PC-9 (cell line): ENCODE data around the gene SSUH2. TPM values are rescaled to one million over a fixed set of nuclear protein-coding genes. Genes with fewer than 3 reads are reported as not detected.

ENCODE experiments used
- BruUV-seq: library from RNA; stranded (reverse); fragments of 400-500 nt; replicated peaks from 2 replicates; lab custom pipeline; 2021; lab: Mats Ljungman, UMichigan
- CTCF ChIA-PET: fragments of 300-600 bp; sonication (Branson Sonifier 250); formaldehyde crosslinking; loops from one replicate; lab custom pipeline; 2022; ENCODE audit warnings: antibody characterized with exemption; lab: Charles Lee
- POLR2A ChIA-PET: fragments of 300-600 bp; sonication (Branson Sonifier 250); formaldehyde crosslinking; loops from one replicate; lab custom pipeline; 2022; ENCODE audit warnings: antibody characterized with exemption; ENCODE audit not compliant: unreplicated experiment; lab: Charles Lee
- DNase-seq, 2 experiments: peaks; one replicate each; pipeline versions ENCODE4 v3.0.0 to v3.0.0-alpha.2; 2015 to 2022; ENCODE audit warnings: mixed read lengths in 1 of 2
- H2AFZ ChIP-seq: fragments of 200-600 bp; sonication (generic); 2 replicates; pipeline ENCODE4 v1.8.1; 2017; ENCODE audit warnings: antibody characterized with exemption
- H3F3A ChIP-seq: fragments of 200-600 bp; sonication (generic); 2 replicates; pipeline ENCODE4 v1.8.1; 2017; ENCODE audit warnings: antibody characterized with exemption, mild to moderate bottlenecking, low read depth; ENCODE audit not compliant: insufficient read depth
- H3K27ac ChIP-seq: fragments of 200-600 bp; sonication (generic); 2 replicates; pipeline ENCODE4 v1.6.1; 2016; ENCODE audit warnings: mixed run types
- H3K27me3 ChIP-seq: fragments of 200-600 bp; sonication (generic); 2 replicates; pipeline ENCODE4 v1.6.1; 2016; ENCODE audit warnings: low read depth, mixed run types; ENCODE audit not compliant: insufficient read depth
- H3K36me3 ChIP-seq: fragments of 200-600 bp; sonication (generic); 2 replicates; pipeline ENCODE4 v1.6.1; 2016; ENCODE audit warnings: low read depth, mixed run types
- H3K4me1 ChIP-seq: fragments of 200-600 bp; sonication (generic); replicated peaks from 2 replicates; pipeline ENCODE4 v1.6.1; 2016; ENCODE audit warnings: mixed run types; ENCODE audit not compliant: insufficient read depth
- H3K4me2 ChIP-seq: fragments of 200-600 bp; sonication (generic); 2 replicates; pipeline ENCODE4 v1.6.1; 2017; ENCODE audit warnings: mixed run types
- H3K4me3 ChIP-seq: fragments of 200-600 bp; sonication (generic); 2 replicates; pipeline ENCODE4 v1.6.1; 2016; ENCODE audit warnings: mixed run types
- H3K79me2 ChIP-seq: fragments of 200-600 bp; sonication (generic); 2 replicates; pipeline ENCODE4 v1.6.1; 2017; ENCODE audit warnings: low read depth, mixed run types
- H3K9me2 ChIP-seq: fragments of 200-600 bp; sonication (generic); 2 replicates; pipeline ENCODE4 v1.8.1; 2017; ENCODE audit warnings: mild to moderate bottlenecking; ENCODE audit not compliant: insufficient read depth
- H3K9me3 ChIP-seq: fragments of 200-600 bp; sonication (generic); 2 replicates; pipeline ENCODE4 v1.8.1; 2016; ENCODE audit warnings: low read depth; ENCODE audit not compliant: insufficient read depth
- H4K20me1 ChIP-seq: fragments of 200-600 bp; sonication (generic); 2 replicates; pipeline ENCODE4 v1.8.1; 2017; ENCODE audit not compliant: insufficient read depth
- CTCF ChIP-seq: fragments of 200-600 bp; sonication (generic); conservative IDR thresholded peaks from 2 replicates; pipeline ENCODE4 v1.6.1; 2017; ENCODE audit warnings: mixed run types, antibody characterized with exemption, mild to moderate bottlenecking, moderate library complexity
- EZH2 ChIP-seq: fragments of 200-600 bp; sonication (generic); IDR thresholded peaks from 2 replicates; pipeline ENCODE4 v1.8.0; 2017; ENCODE audit warnings: antibody characterized with exemption, low read depth
- intact Hi-C: fragments of 100-400 bp; cut with micrococcal nuclease; formaldehyde crosslinking; loops from one replicate; pipeline ENCODE4 v1.10.0; 2022; ENCODE audit not compliant: unreplicated experiment
- total RNA-seq: library from RNA; stranded (reverse); gene quantifications from 2 replicates; pipeline ENCODE4 v1.2.3, GENCODE V29; 2021

The SSUH2 gene
- total RNA-seq, 1 experiment from 2014 or later = 1.6 TPM

DNA sequence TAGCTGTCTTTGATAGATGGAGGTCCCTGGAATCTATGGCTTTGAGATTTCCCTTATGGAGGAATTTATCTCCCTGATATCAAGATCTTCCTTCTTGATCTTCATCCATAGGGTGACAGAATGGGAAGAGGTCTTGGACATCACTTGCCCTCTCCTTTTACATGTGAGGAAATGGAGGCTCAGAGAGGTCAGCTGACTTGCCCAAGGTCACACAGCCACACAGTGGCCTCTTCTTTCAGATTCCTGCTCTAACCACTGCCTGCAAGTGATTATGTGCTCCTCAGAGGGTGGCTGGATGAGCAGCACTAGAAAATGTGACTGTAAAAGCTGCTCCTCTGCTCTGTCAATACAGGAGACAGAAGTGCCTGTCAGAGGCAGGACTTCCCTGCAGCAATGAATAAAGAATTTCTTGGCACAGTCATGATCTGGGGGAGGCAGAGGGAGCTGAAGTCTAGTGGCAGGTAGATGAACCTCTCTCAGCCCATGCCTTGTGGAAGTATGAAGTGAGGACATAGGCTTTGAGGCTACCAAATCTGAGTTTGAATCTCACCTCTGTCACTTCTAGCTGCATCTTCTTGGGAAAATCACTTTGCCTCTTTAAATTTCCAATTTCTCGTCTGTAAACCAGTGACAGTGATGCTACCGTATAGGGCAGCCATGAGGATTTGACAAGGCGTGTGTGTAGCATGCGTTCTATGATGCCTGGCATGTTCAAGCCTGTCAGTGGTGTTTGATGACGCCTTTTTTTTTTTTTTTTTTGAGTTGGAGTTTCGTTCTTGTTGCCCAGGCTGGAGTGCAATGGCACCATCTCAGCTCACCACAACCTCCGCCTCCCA is 12.0 kb downstream of the SSUH2 start:
- H3K4me3 ChIP-seq = no peak overlapping the region
- peaks cover 11% of the 10 kb centered on the region for H3F3A ChIP-seq
- DNase-seq = peak in 1 of 2 experiments; percentile 39
- ChIA-PET POLR2A (no interaction called here), CTCF (interaction anchor here (0.7 kb wide), 1 partner anchor 31 kb away, joined by 3 read pairs; no protein-coding TSS in a partner anchor)
- BruUV-seq = no TSS peak
- H3K4me1 ChIP-seq = peaks cover 21% of the 10 kb centered on the region
- intact Hi-C loops = no loop called here
- no peak overlapping the region for H2AFZ ChIP-seq
- no peaks in the 10 kb centered on the region for H3K9me2 ChIP-seq
- TF ChIP-seq CTCF (no peak), EZH2 (no peak)
- H3K9me3 ChIP-seq = no peaks in the 10 kb centered on the region
- H3K27ac ChIP-seq = no peak overlapping the region
- no peaks in the 10 kb centered on the region for H3K27me3 ChIP-seq
- H3K4me2 ChIP-seq = no peak overlapping the region
- no peaks in the 10 kb centered on the region for H3K36me3 ChIP-seq
- H3K79me2 ChIP-seq = no peaks in the 10 kb centered on the region
- H4K20me1 ChIP-seq = no peaks in the 10 kb centered on the region

DNA sequence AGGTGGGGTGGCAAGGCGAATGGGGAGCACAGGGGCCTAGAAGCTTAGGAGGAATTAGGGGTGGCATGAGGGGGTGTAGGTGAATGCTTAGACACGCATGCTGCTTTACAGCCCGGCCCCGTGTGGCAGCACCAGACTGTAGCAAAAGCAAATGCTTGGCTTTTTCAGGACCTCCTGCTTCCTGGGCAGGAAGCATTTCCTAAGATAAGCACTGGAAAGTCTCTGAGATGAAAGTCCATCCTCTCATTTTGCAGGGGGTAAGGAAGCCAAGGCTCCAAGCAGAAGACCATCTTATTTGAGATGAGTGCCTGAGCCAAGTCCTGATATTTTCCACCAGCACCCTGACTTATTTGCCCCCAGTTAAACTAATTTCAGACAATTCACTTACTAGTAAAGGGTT is 12.9 kb downstream of the SSUH2 start:
- Histone ChIP-seq H3K27me3 (no peaks in the 10 kb centered on the region), H3K36me3 (no peaks in the 10 kb centered on the region), H3K4me3 (no peak overlapping the region), H3K79me2 (no peaks in the 10 kb centered on the region), H4K20me1 (no peaks in the 10 kb centered on the region), H3K4me1 (peaks cover 21% of the 10 kb centered on the region), H3K27ac (no peak overlapping the region), H3K9me2 (no peaks in the 10 kb centered on the region), H2AFZ (no peak overlapping the region), H3F3A (peaks cover 11% of the 10 kb centered on the region), H3K9me3 (no peaks in the 10 kb centered on the region), H3K4me2 (no peak overlapping the region)
- TF ChIP-seq EZH2 (no peak), CTCF (no peak)
- no peak for DNase-seq
- intact Hi-C loops = no loop called here
- POLR2A ChIA-PET = no interaction called here
- CTCF ChIA-PET = interaction anchor here (0.6 kb wide), 1 partner anchor 288 kb away, joined by 3 read pairs; no protein-coding TSS in a partner anchor
- BruUV-seq = no TSS peak

DNA sequence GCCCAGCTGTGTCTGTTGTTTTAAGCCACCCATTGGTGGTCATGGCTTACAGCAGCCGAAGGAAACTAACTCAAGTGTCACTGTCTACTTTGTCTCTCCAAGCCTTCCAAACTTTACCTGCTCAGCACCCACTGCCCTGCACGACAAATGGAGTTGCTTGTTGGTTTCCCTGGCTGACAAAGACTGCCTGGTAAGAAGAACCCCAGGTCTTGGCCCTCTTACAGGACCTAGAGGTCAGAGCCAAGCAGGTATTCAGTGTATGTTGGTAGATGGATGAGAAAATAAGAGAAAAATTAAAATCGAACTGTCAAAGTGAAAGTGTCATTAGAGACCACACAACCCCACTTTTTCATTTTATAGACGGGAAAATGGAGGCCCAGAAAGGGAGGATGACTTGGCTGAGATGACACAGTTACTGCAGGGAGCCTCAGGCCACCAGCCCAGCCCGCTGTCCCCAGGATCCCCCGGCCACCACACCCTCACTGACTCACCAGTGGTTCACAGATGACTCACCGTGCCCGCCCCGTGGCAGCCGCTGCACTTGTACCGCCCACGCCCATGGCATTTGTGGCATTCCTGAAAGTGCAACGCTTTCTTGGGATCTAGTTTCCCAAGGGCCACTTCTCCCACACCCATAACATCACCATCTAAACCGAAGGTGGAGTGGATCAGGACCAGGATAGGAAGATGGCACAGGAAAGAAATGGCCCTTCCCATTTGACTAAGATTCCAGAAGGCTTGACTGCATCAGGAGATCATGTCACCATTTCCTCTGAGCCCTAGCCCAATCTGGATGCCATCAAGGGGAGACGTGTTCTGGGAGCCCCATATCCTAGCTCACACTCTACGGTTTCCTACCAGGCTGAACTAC is 15.2 kb downstream of the SSUH2 start:
- H3K9me2 ChIP-seq = no peaks in the 10 kb centered on the region
- no peaks in the 10 kb centered on the region for H3K9me3 ChIP-seq
- H3K36me3 ChIP-seq = no peaks in the 10 kb centered on the region
- no peak overlapping the region for H3K4me3 ChIP-seq
- peak; percentile 90 to 91 for DNase-seq
- ChIA-PET POLR2A (interaction anchor here (0.7 kb wide), 1 partner anchor 15 kb away, joined by 6 read pairs; the partner anchor contains the start of gene SSUH2), CTCF (interaction anchor here (0.9 kb wide), 1 partner anchor 29 kb away, joined by 4 read pairs; no protein-coding TSS in a partner anchor)
- peaks cover 11% of the 10 kb centered on the region for H3F3A ChIP-seq
- TF ChIP-seq EZH2 = no peak
- TF ChIP-seq CTCF = no peak
- H3K4me2 ChIP-seq = peak overlapping the region; percentile 60
- no peaks in the 10 kb centered on the region for H3K79me2 ChIP-seq
- H3K27ac ChIP-seq = peak overlapping the region; percentile 90
- intact Hi-C loops = loop anchor here (1.0 to 5.0 kb wide), 6 partner anchors 29 to 308 kb away; partner anchors contain the start of gene LMCD1
- TSS peak; percentile 82 for BruUV-seq
- no peaks in the 10 kb centered on the region for H4K20me1 ChIP-seq
- 0 out of 2 replicates have a peak overlapping the region, but pooled peaks have one; percentile 54 for H2AFZ ChIP-seq
- no peaks in the 10 kb centered on the region for H3K27me3 ChIP-seq
- H3K4me1 ChIP-seq = peaks cover 27% of the 10 kb centered on the region
